ENCODE results near the gene MORN5. TPM values are rescaled to one million over a fixed set of nuclear protein-coding genes. Genes with fewer than 3 reads are reported as not detected.

The MORN5 gene
- total and polyA plus RNA-seq, 4 donors: not detected

GRCh38 chr9:122131401-122132001 lies 28.2 kb upstream of the MORN5 start:
- DNase-seq (ENCODE audit: low spot score): no peak
- no peak overlapping the region for H3K4me3 ChIP-seq (ENCODE audit: low read depth in 1 of 3, low read length in 3 of 3)
- peaks cover 0 to 4% (median 0%) of the 10 kb centered on the region in 4 donors for H3K4me1 ChIP-seq (ENCODE audit: control insufficient read depth in 4 of 4, insufficient read depth in 4 of 4, low read length in 3 of 4)
- TF ChIP-seq TAF1 (conservative IDR thresholded peaks at IDR 0.05): no peak
- no peak for TF ChIP-seq YY1 (IDR thresholded peaks at IDR 0.05)
- TF ChIP-seq, protein P1, sequence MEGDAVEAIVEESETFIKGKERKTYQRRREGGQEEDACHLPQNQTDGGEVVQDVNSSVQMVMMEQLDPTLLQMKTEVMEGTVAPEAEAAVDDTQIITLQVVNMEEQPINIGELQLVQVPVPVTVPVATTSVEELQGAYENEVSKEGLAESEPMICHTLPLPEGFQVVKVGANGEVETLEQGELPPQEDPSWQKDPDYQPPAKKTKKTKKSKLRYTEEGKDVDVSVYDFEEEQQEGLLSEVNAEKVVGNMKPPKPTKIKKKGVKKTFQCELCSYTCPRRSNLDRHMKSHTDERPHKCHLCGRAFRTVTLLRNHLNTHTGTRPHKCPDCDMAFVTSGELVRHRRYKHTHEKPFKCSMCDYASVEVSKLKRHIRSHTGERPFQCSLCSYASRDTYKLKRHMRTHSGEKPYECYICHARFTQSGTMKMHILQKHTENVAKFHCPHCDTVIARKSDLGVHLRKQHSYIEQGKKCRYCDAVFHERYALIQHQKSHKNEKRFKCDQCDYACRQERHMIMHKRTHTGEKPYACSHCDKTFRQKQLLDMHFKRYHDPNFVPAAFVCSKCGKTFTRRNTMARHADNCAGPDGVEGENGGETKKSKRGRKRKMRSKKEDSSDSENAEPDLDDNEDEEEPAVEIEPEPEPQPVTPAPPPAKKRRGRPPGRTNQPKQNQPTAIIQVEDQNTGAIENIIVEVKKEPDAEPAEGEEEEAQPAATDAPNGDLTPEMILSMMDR (IDR thresholded peaks at IDR 0.05; ENCODE audit: low read depth, low read length, missing input control): no peak
- no peak for TF ChIP-seq HNF4A (conservative IDR thresholded peaks at IDR 0.05)
- TF ChIP-seq, protein P2, sequence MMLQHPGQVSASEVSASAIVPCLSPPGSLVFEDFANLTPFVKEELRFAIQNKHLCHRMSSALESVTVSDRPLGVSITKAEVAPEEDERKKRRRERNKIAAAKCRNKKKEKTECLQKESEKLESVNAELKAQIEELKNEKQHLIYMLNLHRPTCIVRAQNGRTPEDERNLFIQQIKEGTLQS (IDR thresholded peaks at IDR 0.05): no peak
- TF ChIP-seq RXRA (IDR thresholded peaks at IDR 0.05): no peak
- TF ChIP-seq MAX (IDR thresholded peaks at IDR 0.05): no peak
- no peak for TF ChIP-seq REST (IDR thresholded peaks at IDR 0.05)
- TF ChIP-seq SP1 (IDR thresholded peaks at IDR 0.05): no peak
- H3K36me3 ChIP-seq (ENCODE audit: control insufficient read depth in 4 of 4, insufficient read depth in 3 of 4, low read depth in 1 of 4, low read length in 3 of 4): no peaks in the 10 kb centered on the region
- no peak overlapping the region for H3K9ac ChIP-seq (ENCODE audit: low read depth in 1 of 2, low read length in 2 of 2)
- 42% methylated on average over 21 of the region's 21 CpGs for WGBS
- no peaks in the 10 kb centered on the region for H3K9me3 ChIP-seq (ENCODE audit: control insufficient read depth in 4 of 4, low read length in 3 of 4)
- H3K27me3 ChIP-seq (ENCODE audit: control insufficient read depth in 4 of 4, insufficient read depth in 4 of 4, low read length in 3 of 4): peaks cover 0 to 5% (median 0%) of the 10 kb centered on the region in 4 donors
- no peak overlapping the region for H3K27ac ChIP-seq (ENCODE audit: low read depth in 1 of 2, low read length in 2 of 2)

- no peak for DNase-seq (ENCODE audit: low spot score)
- no peak overlapping the region for H3K9ac ChIP-seq (ENCODE audit: low read depth in 1 of 2, low read length in 2 of 2)
- H3K36me3 ChIP-seq (ENCODE audit: control insufficient read depth in 4 of 4, insufficient read depth in 3 of 4, low read depth in 1 of 4, low read length in 3 of 4): no peaks in the 10 kb centered on the region
- peaks cover 0 to 3% (median 0%) of the 10 kb centered on the region in 4 donors for H3K4me1 ChIP-seq (ENCODE audit: control insufficient read depth in 4 of 4, insufficient read depth in 4 of 4, low read length in 3 of 4)
- TF ChIP-seq, protein P2 (IDR thresholded peaks at IDR 0.05): no peak
- TF ChIP-seq MAX (IDR thresholded peaks at IDR 0.05) (no peak), SP1 (IDR thresholded peaks at IDR 0.05) (no peak), NR2F2 (IDR thresholded peaks at IDR 0.05) (no peak), JUND (IDR thresholded peaks at IDR 0.05) (no peak), FOXA1 (IDR thresholded peaks at IDR 0.05) (no peak), TAF1 (conservative IDR thresholded peaks at IDR 0.05) (no peak)
- TF ChIP-seq, protein P1 (IDR thresholded peaks at IDR 0.05; ENCODE audit: low read depth, low read length, missing input control): no peak
- 91% methylated on average over 4 of the region's 4 CpGs for WGBS
- H3K9me3 ChIP-seq (ENCODE audit: control insufficient read depth in 4 of 4, low read length in 3 of 4): no peaks in the 10 kb centered on the region
- H3K27ac ChIP-seq (ENCODE audit: low read depth in 1 of 2, low read length in 2 of 2): no peak overlapping the region
- peaks cover 0 to 1% (median 0%) of the 10 kb centered on the region in 4 donors for H3K27me3 ChIP-seq (ENCODE audit: control insufficient read depth in 4 of 4, insufficient read depth in 4 of 4, low read length in 3 of 4)
- no peak overlapping the region for H3K4me3 ChIP-seq (ENCODE audit: low read depth in 1 of 3, low read length in 3 of 3)
Observed at GRCh38 chr9:122132539-122132938, 27.2 kb upstream of the MORN5 start.

All from liver (tissue), 9 donors.